CD14-positive monocyte (primary cell): ENCODE data around the gene RAVER1. TPM values are rescaled to one million over a fixed set of nuclear protein-coding genes. Genes with fewer than 3 reads are reported as not detected.
A peak's percentile ranks its signal among the peaks of the same experiment; 100 is the strongest.

ENCODE experiments used
- DNase-seq, 3 donors: peaks; one replicate each; pipeline ENCODE4 v3.0.0-alpha.2; 2011 to 2022
- H2AFZ ChIP-seq: 2 replicates; pipeline ENCODE4 v1.6.0; 2012; ENCODE audit warnings: mild to moderate bottlenecking, low read depth, low read length, inconsistent platforms; ENCODE audit not compliant: insufficient read depth, poor library complexity, severe bottlenecking
- H3K27ac ChIP-seq, 2 donors: 1 replicate in 1 of 2; 2 replicates in 1 of 2; pipeline ENCODE4 v1.5.1; 2012 to 2013; ENCODE audit warnings: low read length in 2 of 2, control low read depth in 1 of 2, inconsistent platforms in 1 of 2, low read depth in 1 of 2, mild to moderate bottlenecking in 1 of 2
- H3K27me3 ChIP-seq, 2 donors: one replicate each; pipeline versions ENCODE4 v1.6.0 to v1.6.1; 2011 to 2013; ENCODE audit warnings: low read length in 2 of 2; ENCODE audit not compliant: control insufficient read depth in 2 of 2, insufficient read depth in 2 of 2
- H3K36me3 ChIP-seq, 2 donors: replicated peaks in 1 of 2; 1 replicate in 1 of 2; 2 replicates in 1 of 2; pipeline versions ENCODE4 v1.5.1 to v1.6.1; 2012 to 2013; ENCODE audit warnings: low read length in 2 of 2, control low read depth in 1 of 2, inconsistent platforms in 1 of 2, mild to moderate bottlenecking in 1 of 2; ENCODE audit not compliant: insufficient read depth in 2 of 2, control insufficient read depth in 1 of 2
- H3K4me1 ChIP-seq, 2 donors: 1 replicate in 1 of 2; 2 replicates in 1 of 2; pipeline versions ENCODE4 v1.5.1 to v1.6.1; 2012 to 2013; ENCODE audit warnings: low read length in 2 of 2, control low read depth in 1 of 2, inconsistent platforms in 1 of 2, mild to moderate bottlenecking in 1 of 2, moderate library complexity in 1 of 2; ENCODE audit not compliant: insufficient read depth in 2 of 2, control insufficient read depth in 1 of 2
- H3K4me2 ChIP-seq: replicated peaks from 2 replicates; pipeline ENCODE3; 2012; ENCODE audit warnings: low read length, moderate library complexity, mild to moderate bottlenecking; ENCODE audit not compliant: poor library complexity, severe bottlenecking; ENCODE audit errors: extremely low read depth
- H3K4me3 ChIP-seq, 3 experiments: fragments of 200-600 bp in 1 of 3; sonication (generic) in 1 of 3; replicated peaks in 1 of 3; 1 replicate in 2 of 3; 2 replicates in 1 of 3; pipeline ENCODE4 v1.5.1; 2011 to 2013; ENCODE audit warnings: low read length in 3 of 3, mild to moderate bottlenecking in 3 of 3, control low read depth in 2 of 3, low read depth in 2 of 3, inconsistent platforms in 1 of 3, moderate library complexity in 1 of 3
- H3K79me2 ChIP-seq: 2 replicates; pipeline ENCODE4 v1.6.0; 2012; ENCODE audit warnings: mild to moderate bottlenecking, control low read depth, inconsistent platforms, low read length, moderate library complexity; ENCODE audit not compliant: insufficient read depth
- H3K9ac ChIP-seq: 2 replicates; pipeline ENCODE4 v1.6.0; 2017; ENCODE audit warnings: low read length, mild to moderate bottlenecking; ENCODE audit not compliant: insufficient read depth, poor library complexity, severe bottlenecking
- H3K9me3 ChIP-seq, 2 donors: replicated peaks in 1 of 2; 1 replicate in 1 of 2; 2 replicates in 1 of 2; pipeline versions ENCODE4 v1.5.1 to v1.6.1; 2012 to 2013; ENCODE audit warnings: low read length in 2 of 2, control low read depth in 1 of 2; ENCODE audit not compliant: control insufficient read depth in 1 of 2, insufficient read depth in 1 of 2
- H4K20me1 ChIP-seq: 2 replicates; pipeline ENCODE4 v1.6.0; 2012; ENCODE audit warnings: mild to moderate bottlenecking, low read length, control low read depth, moderate library complexity; ENCODE audit not compliant: insufficient read depth
- H3K27ac Mint-ChIP-seq, 7 donors: one replicate each; pipeline ENCODE4 v1.8.0; 2020; ENCODE audit warnings: mild to moderate bottlenecking in 7 of 7, mixed read lengths in 7 of 7, moderate library complexity in 6 of 7, inconsistent platforms in 2 of 7
- H3K27me3 Mint-ChIP-seq, 3 donors: one replicate each; pipeline ENCODE4 v1.8.0; 2021 to 2022; ENCODE audit warnings: low read depth in 3 of 3, mild to moderate bottlenecking in 3 of 3, mixed read lengths in 3 of 3, moderate library complexity in 3 of 3, inconsistent platforms in 1 of 3
- H3K36me3 Mint-ChIP-seq, 2 donors: one replicate each; pipeline ENCODE4 v1.8.0; 2020; ENCODE audit warnings: mixed read lengths in 2 of 2, inconsistent platforms in 1 of 2, mild to moderate bottlenecking in 1 of 2
- H3K4me1 Mint-ChIP-seq: one replicate; pipeline ENCODE4 v1.8.0; 2020; ENCODE audit warnings: mild to moderate bottlenecking, mixed read lengths
- H3K4me3 Mint-ChIP-seq, 2 donors: one replicate each; pipeline ENCODE4 v1.8.0; 2020; ENCODE audit warnings: mild to moderate bottlenecking in 2 of 2, mixed read lengths in 2 of 2, moderate library complexity in 1 of 2
- H3K9me3 Mint-ChIP-seq, 7 donors: one replicate each; pipeline ENCODE4 v1.8.0; 2020 to 2022; ENCODE audit warnings: mixed read lengths in 7 of 7, mild to moderate bottlenecking in 6 of 7, moderate library complexity in 6 of 7, inconsistent platforms in 2 of 7
- CTCF ChIP-seq: fragments of 200-600 bp; IDR thresholded peaks from one replicate; pipeline ENCODE4 v1.8.0; 2022; ENCODE audit warnings: antibody characterized with exemption, mild to moderate bottlenecking
- whole genome bisulfite sequencing: methylation state at CpG from one replicate; pipeline ENCODE4 v1.1.5; 2013; ENCODE audit warnings: missing lambda C conversion rate; ENCODE audit not compliant: insufficient coverage; 5-methylcytosine and 5-hydroxymethylcytosine counted together
- intact Hi-C, 2 donors: fragments of 100-400 bp; cut with micrococcal nuclease; formaldehyde crosslinking; loops; one replicate each; pipeline versions ENCODE4 v1.15.0 to v1.15.1; 2023
- polyA plus RNA-seq, 3 donors: library from polyadenylated mRNA; depleted of rRNA in 1 of 3; unstranded in 2 of 3; stranded (reverse) in 1 of 3; fragments of 300-500 nt in 2 of 3; fragments of >200 nt in 1 of 3; fragmentation: Illumina TruSeq in 2 of 3; gene quantifications; 1 replicate in 2 of 3; 2 replicates in 1 of 3; pipeline ENCODE4 v1.2.3, GENCODE V29; 2012 to 2021

RAVER1 gene
- polyA plus RNA-seq, 3 donors, result 6.0 to 20.7 (median 9.0) TPM

DNA sequence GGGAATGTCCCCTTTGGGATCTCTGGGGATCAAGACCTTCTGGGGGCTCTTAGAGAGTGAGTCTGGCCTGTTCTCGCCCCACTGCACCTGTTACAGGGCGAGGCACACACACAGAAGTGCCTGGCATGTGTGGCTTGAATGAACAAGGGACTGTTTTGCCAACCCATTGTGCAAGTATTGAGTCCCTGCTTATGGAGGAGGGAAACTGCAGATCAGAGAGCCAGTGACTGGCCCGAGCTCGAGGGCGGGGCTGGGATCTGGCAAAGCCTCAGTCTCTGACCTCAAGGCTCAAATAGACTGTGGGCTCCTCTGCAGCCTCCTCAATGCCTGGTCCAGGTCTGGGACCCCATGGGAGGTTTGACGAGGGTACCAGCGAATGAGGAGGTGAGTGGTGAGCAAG lies 5.5 kb downstream of the RAVER1 start:
- no peaks in the 10 kb centered on the region for H3K27me3 ChIP-seq
- peaks cover 10 to 12% of the 10 kb centered on the region in 2 donors for H3K4me1 ChIP-seq
- Mint-ChIP-seq H3K27me3 (peaks cover 0 to 1% (median 0%) of the 10 kb centered on the region in 3 donors), H3K9me3 (no peaks in the 10 kb centered on the region), H3K4me1 (peaks cover 11% of the 10 kb centered on the region), H3K27ac (peak overlapping the region in 2 of 7 donors; percentile 28 to 30), H3K4me3 (no peak overlapping the region), H3K36me3 (peaks cover 53 to 78% of the 10 kb centered on the region in 2 donors)
- TF ChIP-seq CTCF, result no peak
- H2AFZ ChIP-seq, result no peak overlapping the region
- H3K9me3 ChIP-seq, result no peaks in the 10 kb centered on the region
- WGBS, result 100% methylated on average over 7 of the region's 7 CpGs
- H3K27ac ChIP-seq, result peak overlapping the region in 1 of 2 donors; percentile 5
- intact Hi-C loops, result no loop called here
- H3K4me3 ChIP-seq, result no peak overlapping the region
- H4K20me1 ChIP-seq, result peaks cover 61% of the 10 kb centered on the region
- H3K9ac ChIP-seq, result no peak overlapping the region
- H3K36me3 ChIP-seq, result peaks cover 78 to 79% of the 10 kb centered on the region in 2 donors
- H3K4me2 ChIP-seq, result no peak overlapping the region
- peaks cover 59% of the 10 kb centered on the region for H3K79me2 ChIP-seq
- no peak for DNase-seq

- H3K36me3 ChIP-seq, result peaks cover 96 to 99% of the 10 kb centered on the region in 2 donors
- H3K79me2 ChIP-seq, result peaks cover 40% of the 10 kb centered on the region
- H3K27ac ChIP-seq, result no peak overlapping the region
- TF ChIP-seq CTCF, result no peak
- H3K4me3 Mint-ChIP-seq, result no peak overlapping the region
- no peaks in the 10 kb centered on the region for H3K27me3 ChIP-seq
- intact Hi-C loops, result no loop called here
- H3K9me3 Mint-ChIP-seq, result no peaks in the 10 kb centered on the region
- no peak overlapping the region for H3K4me2 ChIP-seq
- H3K9ac ChIP-seq, result no peak overlapping the region
- no peaks in the 10 kb centered on the region for H3K4me1 ChIP-seq
- H3K9me3 ChIP-seq, result no peaks in the 10 kb centered on the region
- no peak overlapping the region for H3K4me3 ChIP-seq
- peaks cover 66 to 95% of the 10 kb centered on the region in 2 donors for H3K36me3 Mint-ChIP-seq
- no peak overlapping the region for H3K27ac Mint-ChIP-seq
- no peaks in the 10 kb centered on the region for H3K4me1 Mint-ChIP-seq
- H3K27me3 Mint-ChIP-seq, result peaks cover 0 to 2% (median 1%) of the 10 kb centered on the region in 3 donors
- H2AFZ ChIP-seq, result no peak overlapping the region
- peaks cover 52% of the 10 kb centered on the region for H4K20me1 ChIP-seq
- no peak for DNase-seq
- 100% methylated on average over 3 of the region's 8 CpGs for WGBS
These were observed 7.6 kb downstream of the RAVER1 start for GRCh38 chr19:10325732-10326131.
